ENCODE measurements around the gene CDK4. TPM values are rescaled to one million over a fixed set of nuclear protein-coding genes. Genes with fewer than 3 reads are reported as not detected.

The CDK4 gene
- total RNA-seq, 4 donors from 2014 or later = 42.8 to 96.9 (median 60.4) TPM

DNA sequence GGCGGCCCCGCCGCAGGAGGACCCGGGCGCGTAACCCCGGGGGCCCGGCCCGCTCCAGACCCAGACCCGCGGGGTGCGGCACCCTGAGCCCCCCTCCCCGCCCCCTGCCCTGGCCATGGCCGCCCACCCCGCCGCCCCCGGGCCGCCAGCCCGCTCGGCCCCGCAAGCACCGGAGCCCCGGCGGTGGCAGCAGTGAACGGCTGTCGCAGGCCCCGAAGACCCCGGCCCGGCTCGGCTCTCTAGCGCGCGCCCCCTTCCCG lies 3.0 kb upstream of the CDK4 start:
- peak overlapping the region; percentile 54 to 98 (median 79) for H3K4me3 ChIP-seq
- peaks cover 0 to 26% (median 0%) of the 10 kb centered on the region in 3 donors for H3K36me3 ChIP-seq
- TF ChIP-seq POLR2A (IDR thresholded peaks at IDR 0.05) = no peak
- TF ChIP-seq, protein P1, sequence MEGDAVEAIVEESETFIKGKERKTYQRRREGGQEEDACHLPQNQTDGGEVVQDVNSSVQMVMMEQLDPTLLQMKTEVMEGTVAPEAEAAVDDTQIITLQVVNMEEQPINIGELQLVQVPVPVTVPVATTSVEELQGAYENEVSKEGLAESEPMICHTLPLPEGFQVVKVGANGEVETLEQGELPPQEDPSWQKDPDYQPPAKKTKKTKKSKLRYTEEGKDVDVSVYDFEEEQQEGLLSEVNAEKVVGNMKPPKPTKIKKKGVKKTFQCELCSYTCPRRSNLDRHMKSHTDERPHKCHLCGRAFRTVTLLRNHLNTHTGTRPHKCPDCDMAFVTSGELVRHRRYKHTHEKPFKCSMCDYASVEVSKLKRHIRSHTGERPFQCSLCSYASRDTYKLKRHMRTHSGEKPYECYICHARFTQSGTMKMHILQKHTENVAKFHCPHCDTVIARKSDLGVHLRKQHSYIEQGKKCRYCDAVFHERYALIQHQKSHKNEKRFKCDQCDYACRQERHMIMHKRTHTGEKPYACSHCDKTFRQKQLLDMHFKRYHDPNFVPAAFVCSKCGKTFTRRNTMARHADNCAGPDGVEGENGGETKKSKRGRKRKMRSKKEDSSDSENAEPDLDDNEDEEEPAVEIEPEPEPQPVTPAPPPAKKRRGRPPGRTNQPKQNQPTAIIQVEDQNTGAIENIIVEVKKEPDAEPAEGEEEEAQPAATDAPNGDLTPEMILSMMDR (IDR thresholded peaks at IDR 0.05) = no peak
- DNase-seq = no peak
- intact Hi-C loops (cut with DNase I) = no loop called here
- no peaks in the 10 kb centered on the region for H3K27me3 ChIP-seq
- H3K27ac ChIP-seq = peak overlapping the region; percentile 48 to 86 (median 81)
- H3K4me1 ChIP-seq = peaks cover 33 to 59% (median 37%) of the 10 kb centered on the region in 3 donors
- H3K9me3 ChIP-seq = no peaks in the 10 kb centered on the region
- no CpG with 5 or more reads among the region's 34 CpGs for WGBS, 2 donors

DNA sequence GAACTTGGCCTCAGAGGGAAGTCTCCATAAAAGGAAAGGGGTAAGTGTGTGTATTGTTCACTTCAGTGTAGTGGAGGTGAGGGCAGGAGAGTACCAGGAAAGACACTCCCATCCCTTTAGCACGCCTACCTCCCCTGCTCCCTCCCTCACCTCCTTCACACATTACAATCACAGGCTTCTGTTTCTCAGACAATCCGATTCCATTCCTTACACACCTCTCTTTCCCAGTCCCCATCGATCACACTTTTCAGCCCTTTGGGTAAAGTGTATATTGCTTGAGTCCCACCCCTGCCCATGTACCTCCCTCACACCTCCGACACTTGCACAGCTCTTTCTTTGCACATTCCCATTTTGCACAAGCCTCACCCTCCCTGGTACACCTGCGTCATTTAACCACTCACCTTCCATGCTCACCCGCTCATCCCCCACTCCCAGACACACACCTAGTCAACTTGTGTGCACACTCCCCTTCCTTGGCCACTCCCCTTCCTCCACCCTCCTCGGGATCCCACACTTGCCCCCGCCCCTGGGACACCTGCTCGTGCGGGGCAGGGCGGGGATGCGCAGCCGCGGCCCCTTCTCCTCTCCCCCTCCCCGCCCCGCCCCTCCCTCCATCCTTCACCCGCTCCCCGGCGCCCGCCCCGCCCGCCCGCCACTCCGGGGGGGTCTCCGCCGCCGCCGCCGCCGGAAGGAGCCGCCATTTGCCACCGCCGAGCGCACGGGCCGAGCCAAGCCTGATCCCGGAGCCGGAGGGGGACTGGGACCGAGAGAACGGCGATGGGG lies 2.5 kb upstream of the CDK4 start, which contains the start of gene MARCHF9:
MARCHF9 (plus strand) TSS at position 693 of the 783 bp plus-strand sequence. CDS start 426 bp downstream, outside the sequence.
- H3K4me3 ChIP-seq = peak within 1 kb of the TSS; percentile 54 to 98 (median 79)
- intact Hi-C loops (cut with DNase I) = no loop called here
- peaks cover 33 to 59% (median 37%) of the 10 kb centered on the region in 3 donors for H3K4me1 ChIP-seq
- H3K9me3 ChIP-seq = no peaks in the 10 kb centered on the region
- H3K27ac ChIP-seq = peak within 1 kb of the TSS; percentile 48 to 86 (median 81)
- peak; percentile 43 for DNase-seq
- no peak for TF ChIP-seq POLR2A (IDR thresholded peaks at IDR 0.05)
- TF ChIP-seq, protein P1 (IDR thresholded peaks at IDR 0.05) = no peak
- whole genome bisulfite sequencing, 2 donors = 1 to 3% methylated on average over 9 to 11 of the region's 41 CpGs
- peaks cover 0 to 31% (median 0%) of the 10 kb centered on the region in 3 donors for H3K36me3 ChIP-seq
- H3K27me3 ChIP-seq = no peaks in the 10 kb centered on the region

DNA sequence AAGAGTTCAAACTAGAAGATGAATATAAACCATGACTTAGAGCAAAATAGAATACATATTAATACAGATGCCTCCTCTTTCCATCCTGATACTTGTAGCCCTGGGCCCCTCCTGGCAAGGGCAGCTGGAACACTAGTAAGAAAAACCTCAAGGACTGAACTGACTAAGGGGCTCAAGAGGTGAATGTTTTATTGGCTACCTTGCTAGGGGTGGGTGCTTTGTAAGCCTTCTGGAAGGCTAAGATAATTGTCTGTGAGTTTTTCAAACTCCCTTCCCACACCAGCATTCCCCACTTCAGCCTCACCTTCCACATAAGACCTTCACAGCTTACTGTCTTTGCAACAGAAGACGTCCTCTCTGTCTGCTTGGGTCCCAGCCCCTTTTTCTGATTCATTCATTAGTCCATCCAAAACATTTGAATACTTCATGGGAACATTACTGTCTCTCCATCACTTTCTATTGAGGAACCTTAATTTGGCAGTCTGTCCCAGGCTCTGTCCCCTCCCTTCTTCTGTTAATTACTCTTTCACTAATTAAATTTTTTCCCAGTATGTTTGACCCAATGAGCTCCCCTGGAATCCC lies 1.7 kb upstream of the CDK4 start:
- Histone ChIP-seq H3K27me3 (no peaks in the 10 kb centered on the region), H3K27ac (peak overlapping the region in 3 of 4 donors; percentile 48 to 86 (median 76)), H3K36me3 (peaks cover 2 to 34% (median 5%) of the 10 kb centered on the region in 3 donors), H3K4me1 (peaks cover 33 to 59% (median 37%) of the 10 kb centered on the region in 3 donors), H3K9me3 (no peaks in the 10 kb centered on the region), H3K4me3 (peak overlapping the region in 1 of 4 donors; percentile 98)
- no peak for DNase-seq
- WGBS, 2 donors = 20 to 38% methylated on average over 1 of the region's 1 CpG
- TF ChIP-seq POLR2A (IDR thresholded peaks at IDR 0.05) = no peak
- TF ChIP-seq, protein P1 (IDR thresholded peaks at IDR 0.05) = no peak
- intact Hi-C loops (cut with DNase I) = no loop called here

DNA sequence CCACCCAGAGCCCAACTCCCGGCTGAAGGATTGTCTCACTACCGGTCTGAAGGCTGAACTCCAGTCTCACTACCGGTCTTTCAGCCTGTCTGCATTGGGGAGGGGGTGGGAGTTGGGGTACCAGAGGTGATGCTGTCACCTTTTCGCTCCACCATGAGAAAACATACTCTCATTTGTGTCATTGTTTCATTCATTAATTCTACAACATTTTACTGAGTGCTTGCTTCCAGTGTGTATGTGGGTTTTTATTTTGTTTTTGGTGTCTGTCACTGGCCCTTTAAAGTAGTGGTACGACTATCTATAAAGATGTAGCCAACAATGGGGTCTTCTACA lies 524 bp upstream of the CDK4 start:
- Histone ChIP-seq H3K36me3 (peaks cover 7 to 34% (median 10%) of the 10 kb centered on the region in 3 donors), H3K4me3 (peak overlapping the region; percentile 61 to 96 (median 72)), H3K27ac (peak overlapping the region; percentile 41 to 92 (median 90)), H3K4me1 (peaks cover 33 to 59% (median 37%) of the 10 kb centered on the region in 3 donors), H3K27me3 (no peaks in the 10 kb centered on the region), H3K9me3 (no peaks in the 10 kb centered on the region)
- intact Hi-C loops (cut with DNase I) = no loop called here
- TF ChIP-seq, protein P1 (IDR thresholded peaks at IDR 0.05) = no peak
- TF ChIP-seq POLR2A (IDR thresholded peaks at IDR 0.05) = no peak
- DNase-seq = no peak
- 0% methylated on average over 5 of the region's 5 CpGs for WGBS, 2 donors

DNA sequence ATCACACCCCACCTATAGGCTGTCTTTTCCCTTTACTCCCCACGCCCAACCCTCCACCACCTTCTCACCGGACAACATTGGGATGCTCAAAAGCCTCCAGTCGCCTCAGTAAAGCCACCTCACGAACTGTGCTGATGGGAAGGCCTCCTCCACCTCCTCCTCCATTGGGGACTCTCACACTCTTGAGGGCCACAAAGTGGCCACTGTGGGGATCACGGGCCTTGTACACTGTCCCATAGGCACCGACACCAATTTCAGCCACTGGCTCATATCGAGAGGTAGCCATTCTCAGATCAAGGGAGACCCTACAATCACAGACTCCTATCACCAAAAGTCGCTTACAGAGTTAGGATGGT lies 700 bp downstream of the CDK4 start:
- peak overlapping the region; percentile 61 to 96 (median 72) for H3K4me3 ChIP-seq
- H3K9me3 ChIP-seq = no peaks in the 10 kb centered on the region
- intact Hi-C loops (cut with DNase I) = no loop called here
- no peaks in the 10 kb centered on the region for H3K27me3 ChIP-seq
- DNase-seq = no peak
- WGBS, 2 donors = 2 to 11% methylated on average over 5 to 8 of the region's 8 CpGs
- H3K27ac ChIP-seq = peak overlapping the region; percentile 84 to 92 (median 90)
- TF ChIP-seq, protein P1 (IDR thresholded peaks at IDR 0.05) = no peak
- TF ChIP-seq POLR2A (IDR thresholded peaks at IDR 0.05) = no peak
- peaks cover 7 to 44% (median 18%) of the 10 kb centered on the region in 3 donors for H3K36me3 ChIP-seq
- H3K4me1 ChIP-seq = peaks cover 30 to 51% (median 31%) of the 10 kb centered on the region in 3 donors

All from esophagus squamous epithelium (tissue), 5 donors.